GM23248 (cell line): ENCODE data around the gene CRELD2. TPM values are rescaled to one million over a fixed set of nuclear protein-coding genes. Genes with fewer than 3 reads are reported as not detected.

ENCODE experiments used
- DNase-seq: peaks from one replicate; pipeline ENCODE4 v3.0.0-alpha.2; 2015
- H2AFZ ChIP-seq: fragments of 200-600 bp; sonication (generic); 2 replicates; pipeline ENCODE4 v1.6.1; 2016; ENCODE audit warnings: antibody characterized with exemption
- H3F3A ChIP-seq: fragments of 200-600 bp; sonication (generic); 2 replicates; pipeline ENCODE4 v1.6.1; 2016; ENCODE audit warnings: mild to moderate bottlenecking, antibody characterized with exemption, mixed run types; ENCODE audit not compliant: insufficient read depth
- H3K27ac ChIP-seq: fragments of 200-600 bp; sonication (generic); 2 replicates; pipeline ENCODE4 v1.5.1; 2016; ENCODE audit warnings: mild to moderate bottlenecking
- H3K27me3 ChIP-seq: fragments of 200-600 bp; sonication (generic); replicated peaks from 2 replicates; pipeline ENCODE4 v1.6.1; 2016; ENCODE audit warnings: mild to moderate bottlenecking; ENCODE audit not compliant: insufficient read depth
- H3K36me3 ChIP-seq: fragments of 200-600 bp; sonication (generic); 2 replicates; pipeline ENCODE4 v1.6.1; 2016; ENCODE audit warnings: low read depth, mild to moderate bottlenecking
- H3K4me1 ChIP-seq: fragments of 200-600 bp; sonication (generic); 2 replicates; pipeline ENCODE4 v1.6.1; 2016; ENCODE audit warnings: mild to moderate bottlenecking; ENCODE audit not compliant: insufficient read depth
- H3K4me2 ChIP-seq: fragments of 200-600 bp; sonication (generic); one replicate; pipeline ENCODE4 v1.6.1; 2016; ENCODE audit warnings: mild to moderate bottlenecking; ENCODE audit not compliant: unreplicated experiment
- H3K4me3 ChIP-seq: fragments of 200-600 bp; sonication (generic); 2 replicates; pipeline ENCODE4 v1.5.1; 2016; ENCODE audit warnings: mild to moderate bottlenecking
- H3K79me2 ChIP-seq: fragments of 200-600 bp; sonication (generic); 2 replicates; pipeline ENCODE4 v1.6.1; 2016; ENCODE audit warnings: mild to moderate bottlenecking; ENCODE audit not compliant: insufficient read depth
- H3K9ac ChIP-seq: fragments of 200-600 bp; sonication (generic); 2 replicates; pipeline ENCODE4 v1.6.1; 2016; ENCODE audit warnings: mild to moderate bottlenecking
- H3K9me2 ChIP-seq: fragments of 200-600 bp; sonication (generic); 2 replicates; pipeline ENCODE4 v1.6.1; 2016; ENCODE audit warnings: mixed run types, mild to moderate bottlenecking, moderate library complexity; ENCODE audit not compliant: insufficient read depth
- H3K9me3 ChIP-seq: fragments of 200-600 bp; sonication (generic); one replicate; pipeline ENCODE4 v1.6.1; 2017; ENCODE audit warnings: low read depth
- H4K20me1 ChIP-seq: fragments of 200-600 bp; sonication (generic); 2 replicates; pipeline ENCODE4 v1.6.0; 2016; ENCODE audit not compliant: insufficient read depth
- EZH2 ChIP-seq: fragments of 200-600 bp; sonication (generic); IDR thresholded peaks from 2 replicates; pipeline ENCODE4 v1.6.1; 2018; ENCODE audit warnings: antibody characterized with exemption, mild to moderate bottlenecking; ENCODE audit not compliant: insufficient read depth, poor library complexity, severe bottlenecking
- EZH2phosphoT487 ChIP-seq: fragments of 200-600 bp; sonication (generic); IDR thresholded peaks from 2 replicates; pipeline ENCODE4 v1.6.1; 2018; ENCODE audit warnings: antibody characterized with exemption, moderate library complexity, mild to moderate bottlenecking, low read depth; ENCODE audit not compliant: insufficient read depth
- WGBS, 2 experiments: methylation state at CpG; one replicate each; pipeline ENCODE4 v1.1.6; 2015 to 2017; ENCODE audit warnings: low lambda C conversion rate in 2 of 2, low coverage in 1 of 2; ENCODE audit errors: missing lambda C conversion rate in 2 of 2; 5-methylcytosine and 5-hydroxymethylcytosine counted together
- in situ Hi-C: fragments of 300-500 bp; cut with MboI; formaldehyde crosslinking; loops from 2 replicates; pipeline ENCODE4 v1.15.0; 2020
- polyA plus RNA-seq: library from polyadenylated mRNA; unstranded; fragments of >200 nt; fragmentation: Nextera tagmentation; extraction: Ambion mirVana; gene quantifications from 2 replicates; pipeline ENCODE4 v1.2.1, GENCODE V29; 2016
- total RNA-seq: library from RNA; depleted of rRNA; stranded (reverse); fragments of >200 nt; shearing (Covaris generic); gene quantifications from 2 replicates; pipeline ENCODE4 v1.2.3, GENCODE V29; 2014

Gene CRELD2
- total and polyA plus RNA-seq, 2 experiments from 2014 or later, result 57.1 to 78.4 TPM

GRCh38 chr22:49905465-49905864 lies 13.0 kb upstream of the CRELD2 start:
- Histone ChIP-seq H3K9me2 (no peaks in the 10 kb centered on the region), H3K4me2 (no peak overlapping the region), H3K27me3 (no peaks in the 10 kb centered on the region), H3F3A (no peaks in the 10 kb centered on the region), H3K79me2 (no peaks in the 10 kb centered on the region), H4K20me1 (no peaks in the 10 kb centered on the region), H3K9ac (no peak overlapping the region), H3K4me1 (no peaks in the 10 kb centered on the region), H3K36me3 (no peaks in the 10 kb centered on the region), H3K9me3 (no peaks in the 10 kb centered on the region), H2AFZ (no peak overlapping the region), H3K4me3 (no peak overlapping the region), H3K27ac (no peak overlapping the region)
- no peak for TF ChIP-seq EZH2
- no peak for TF ChIP-seq EZH2phosphoT487
- in situ Hi-C loops, result no loop called here
- WGBS, 2 experiments, result 95 to 97% methylated on average over 17 to 18 of the region's 18 CpGs
- no peak for DNase-seq

- Histone ChIP-seq H3K36me3 (no peaks in the 10 kb centered on the region), H2AFZ (no peak overlapping the region), H3K9ac (no peak overlapping the region), H3K9me2 (no peaks in the 10 kb centered on the region), H3F3A (no peaks in the 10 kb centered on the region), H4K20me1 (no peaks in the 10 kb centered on the region), H3K27ac (no peak overlapping the region), H3K4me2 (no peak overlapping the region), H3K4me3 (no peak overlapping the region), H3K4me1 (no peaks in the 10 kb centered on the region), H3K79me2 (no peaks in the 10 kb centered on the region), H3K27me3 (no peaks in the 10 kb centered on the region), H3K9me3 (no peaks in the 10 kb centered on the region)
- no peak for DNase-seq
- 92 to 96% methylated on average over 24 of the region's 28 CpGs for WGBS, 2 experiments
- TF ChIP-seq EZH2, result no peak
- TF ChIP-seq EZH2phosphoT487, result no peak
- in situ Hi-C loops, result no loop called here
Observed at GRCh38 chr22:49906071-49906798, 12.2 kb upstream of the CRELD2 start.

- Histone ChIP-seq H3K4me2 (no peak overlapping the region), H3K9me3 (no peaks in the 10 kb centered on the region), H3K9me2 (no peaks in the 10 kb centered on the region), H3K9ac (no peak overlapping the region), H2AFZ (no peak overlapping the region), H3K27ac (no peak overlapping the region), H3K4me3 (no peak overlapping the region), H3F3A (no peaks in the 10 kb centered on the region), H3K36me3 (no peaks in the 10 kb centered on the region), H3K27me3 (no peaks in the 10 kb centered on the region), H4K20me1 (no peaks in the 10 kb centered on the region), H3K4me1 (no peaks in the 10 kb centered on the region), H3K79me2 (no peaks in the 10 kb centered on the region)
- no peak for DNase-seq
- no peak for TF ChIP-seq EZH2
- TF ChIP-seq EZH2phosphoT487, result no peak
- in situ Hi-C loops, result no loop called here
- 94% methylated on average over 8 to 13 of the region's 14 CpGs for WGBS, 2 experiments
Observed at GRCh38 chr22:49906799-49907290, 11.6 kb upstream of the CRELD2 start.

GRCh38 chr22:49907807-49908206 lies 10.6 kb upstream of the CRELD2 start:
- TF ChIP-seq EZH2 (no peak), EZH2phosphoT487 (no peak)
- no peaks in the 10 kb centered on the region for H3K9me2 ChIP-seq
- H3K27ac ChIP-seq, result no peak overlapping the region
- in situ Hi-C loops, result no loop called here
- H2AFZ ChIP-seq, result no peak overlapping the region
- 95 to 97% methylated on average over 19 of the region's 19 CpGs for WGBS, 2 experiments
- H4K20me1 ChIP-seq, result no peaks in the 10 kb centered on the region
- no peaks in the 10 kb centered on the region for H3K79me2 ChIP-seq
- no peak overlapping the region for H3K4me3 ChIP-seq
- DNase-seq, result no peak
- H3K4me1 ChIP-seq, result no peaks in the 10 kb centered on the region
- no peak overlapping the region for H3K9ac ChIP-seq
- H3K36me3 ChIP-seq, result no peaks in the 10 kb centered on the region
- H3K27me3 ChIP-seq, result no peaks in the 10 kb centered on the region
- H3F3A ChIP-seq, result no peaks in the 10 kb centered on the region
- no peaks in the 10 kb centered on the region for H3K9me3 ChIP-seq
- H3K4me2 ChIP-seq, result no peak overlapping the region
